Transverse colon (tissue), 3 donors: Measurements from ENCODE around the gene SART1.

Source experiments
- CTCF ChIP-seq, 5 experiments: fragments of 200-600 bp in 3 of 5; fragments of 450-650 bp in 2 of 5; sonication (generic) in 3 of 5; IDR thresholded peaks; 1 replicate in 2 of 5; 2 replicates in 3 of 5; pipeline ENCODE4 v1.5.1; 2016 to 2017; ENCODE audit warnings: antibody characterized with exemption in 5 of 5, inconsistent platforms in 3 of 5, mild to moderate bottlenecking in 2 of 5, moderate library complexity in 1 of 5
- EP300 ChIP-seq: sonication (generic); formaldehyde crosslinking; IDR thresholded peaks from one replicate; pipeline ENCODE4 v1.6.1; 2017; ENCODE audit warnings: antibody characterized with exemption, low read depth
- POLR2A ChIP-seq: fragments of 450-650 bp; IDR thresholded peaks from one replicate; pipeline ENCODE4 v1.6.1; 2016; ENCODE audit warnings: antibody characterized with exemption, mild to moderate bottlenecking, moderate library complexity

- TF ChIP-seq POLR2A, result no peak
- TF ChIP-seq CTCF (IDR thresholded peaks at IDR 0.05), result no peak
- no peak for TF ChIP-seq EP300
These were observed 43.9 kb upstream of the SART1 start for GRCh38 chr11:65917434-65918210.
